IPS-11a (cell line): Measurements from ENCODE around the gene MEIS1.
"Not testable (repeated sequence)": the region's sequence is repeated elsewhere in the genome, so short reads cannot be mapped to it uniquely, and the experiment has no call there.

Source experiments
- H3K4me3 ChIP-seq: one replicate; pipeline ENCODE4 v1.5.1; 2013; ENCODE audit warnings: low read depth, low read length, control low read depth

Gene MEIS1

DNA sequence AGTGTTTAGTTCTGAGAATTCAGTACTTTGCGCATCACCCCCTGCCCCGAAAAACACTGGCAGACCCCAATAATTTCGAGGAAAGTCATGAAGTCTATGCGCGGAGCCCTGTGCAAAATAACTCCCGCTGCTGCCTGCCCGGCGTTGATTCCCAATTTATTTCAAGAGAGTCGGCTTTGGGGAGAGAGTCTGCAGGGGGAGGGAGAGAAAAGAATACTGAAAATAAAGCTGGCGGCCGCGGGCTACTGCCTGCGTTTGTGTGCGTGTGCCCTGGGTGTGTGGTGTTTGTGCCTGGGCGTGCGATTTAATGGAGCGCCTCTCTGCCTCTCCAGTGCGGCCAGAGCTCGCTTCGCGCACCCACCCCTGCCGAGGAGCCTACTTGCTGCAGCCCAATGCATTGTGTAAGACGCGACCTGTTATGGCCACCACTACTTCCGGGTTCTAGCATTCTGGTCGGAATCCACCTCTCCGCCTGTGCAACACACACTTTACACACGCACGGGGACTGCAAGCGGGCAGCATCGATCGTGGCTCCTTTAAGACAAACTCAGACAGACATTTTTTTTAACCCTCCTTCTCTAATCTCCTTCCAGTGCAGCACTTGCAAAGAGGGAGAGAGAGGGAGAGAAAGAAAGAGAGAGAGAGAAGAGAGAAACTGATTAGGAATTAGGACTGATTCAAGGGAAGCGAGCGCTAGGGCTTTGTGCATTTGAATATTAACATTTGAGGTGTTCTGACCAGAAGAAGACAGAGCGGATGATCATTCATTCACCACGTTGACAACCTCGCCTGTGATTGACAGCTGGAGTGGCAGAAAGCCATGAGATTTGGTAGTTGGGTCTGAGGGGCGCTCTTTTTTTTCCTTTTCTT is at the start of gene MEIS1:
Gene MEIS1, plus strand, starts transcription at position 447 of the 870 bp plus-strand sequence. CDS start 732 bp downstream, outside the sequence.
- peak within 1 kb of the TSS; percentile 38 for H3K4me3 ChIP-seq

- no peak overlapping the region for H3K4me3 ChIP-seq
Measured at GRCh38 chr2:66387016-66387753, 47.7 kb upstream of the MEIS1 start.

- H3K4me3 ChIP-seq = no peak overlapping the region
Measured at GRCh38 chr2:66389651-66390131, 45.2 kb upstream of the MEIS1 start.

DNA sequence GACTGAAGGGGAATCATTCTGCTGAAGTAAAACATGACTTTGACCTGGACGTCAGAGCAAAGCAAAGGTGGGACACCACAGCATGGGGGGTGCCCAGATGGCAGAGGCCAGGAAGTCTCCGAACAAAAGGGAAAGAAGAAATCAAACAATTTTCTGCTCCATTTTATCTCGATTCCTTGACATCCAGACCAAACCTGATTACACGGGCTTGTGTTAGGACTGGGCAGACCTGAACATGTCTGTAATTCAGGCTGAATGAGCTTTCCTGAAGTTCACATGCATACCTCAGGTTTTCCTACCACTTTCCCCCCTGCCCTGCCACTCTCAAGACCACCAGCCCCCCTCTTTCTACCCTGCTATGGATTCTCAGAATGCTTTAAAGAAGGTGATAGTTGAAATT is 44.8 kb upstream of the MEIS1 start:
- H3K4me3 ChIP-seq = no peak overlapping the region

GRCh38 chr2:66390811-66391210 is 44.1 kb upstream of the MEIS1 start:
- H3K4me3 ChIP-seq = no peak overlapping the region

GRCh38 chr2:66391240-66391639 is 43.7 kb upstream of the MEIS1 start:
- H3K4me3 ChIP-seq = not testable (repeated sequence)

GRCh38 chr2:66405473-66405872 is 29.5 kb upstream of the MEIS1 start:
- no peak overlapping the region for H3K4me3 ChIP-seq

- H3K4me3 ChIP-seq = no peak overlapping the region
Measured at GRCh38 chr2:66408905-66409304, 26.0 kb upstream of the MEIS1 start.

DNA sequence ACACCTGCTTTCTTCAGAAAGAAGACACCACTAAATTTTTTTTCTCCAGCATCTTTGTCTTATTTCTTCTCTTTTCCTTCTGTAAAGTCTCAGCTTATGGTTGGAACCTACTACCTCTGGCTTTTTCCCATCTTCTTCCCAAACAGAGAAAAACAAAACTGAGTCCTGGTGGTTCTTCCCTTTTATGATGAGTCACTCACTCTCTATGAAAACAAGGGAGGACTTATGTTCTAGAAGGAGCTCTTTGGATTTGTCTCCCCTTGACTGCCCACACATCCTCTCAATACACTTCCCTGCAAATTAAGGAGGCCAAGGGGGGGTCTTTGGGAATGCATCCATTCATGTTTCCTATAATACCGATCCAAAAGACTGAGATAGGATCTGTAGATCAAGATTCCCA is 22.1 kb upstream of the MEIS1 start:
- no peak overlapping the region for H3K4me3 ChIP-seq

GRCh38 chr2:66414896-66415295 is 20.0 kb upstream of the MEIS1 start:
- no peak overlapping the region for H3K4me3 ChIP-seq

DNA sequence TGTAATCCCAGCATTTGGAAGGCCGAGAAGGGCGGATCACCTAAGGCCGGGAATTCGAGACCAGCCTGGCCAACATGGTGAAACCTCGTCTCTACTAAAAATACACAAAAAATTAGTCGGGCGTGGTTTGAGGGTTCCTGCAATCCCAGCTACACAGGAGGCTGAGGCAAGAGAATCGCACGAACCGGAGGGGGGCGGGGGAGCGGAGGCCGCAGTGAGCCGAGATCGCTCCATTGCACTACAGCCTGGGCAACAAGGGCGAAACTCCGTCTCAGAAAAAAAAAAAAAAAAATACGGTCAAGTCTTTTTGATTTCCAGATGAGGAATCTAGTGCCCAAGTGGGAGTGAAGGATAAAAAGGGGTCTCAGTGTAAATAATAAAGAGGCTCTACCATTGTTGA is 16.5 kb upstream of the MEIS1 start:
- H3K4me3 ChIP-seq = no peak overlapping the region

- H3K4me3 ChIP-seq = no peak overlapping the region
Measured at GRCh38 chr2:66421612-66422011, 13.3 kb upstream of the MEIS1 start.

DNA sequence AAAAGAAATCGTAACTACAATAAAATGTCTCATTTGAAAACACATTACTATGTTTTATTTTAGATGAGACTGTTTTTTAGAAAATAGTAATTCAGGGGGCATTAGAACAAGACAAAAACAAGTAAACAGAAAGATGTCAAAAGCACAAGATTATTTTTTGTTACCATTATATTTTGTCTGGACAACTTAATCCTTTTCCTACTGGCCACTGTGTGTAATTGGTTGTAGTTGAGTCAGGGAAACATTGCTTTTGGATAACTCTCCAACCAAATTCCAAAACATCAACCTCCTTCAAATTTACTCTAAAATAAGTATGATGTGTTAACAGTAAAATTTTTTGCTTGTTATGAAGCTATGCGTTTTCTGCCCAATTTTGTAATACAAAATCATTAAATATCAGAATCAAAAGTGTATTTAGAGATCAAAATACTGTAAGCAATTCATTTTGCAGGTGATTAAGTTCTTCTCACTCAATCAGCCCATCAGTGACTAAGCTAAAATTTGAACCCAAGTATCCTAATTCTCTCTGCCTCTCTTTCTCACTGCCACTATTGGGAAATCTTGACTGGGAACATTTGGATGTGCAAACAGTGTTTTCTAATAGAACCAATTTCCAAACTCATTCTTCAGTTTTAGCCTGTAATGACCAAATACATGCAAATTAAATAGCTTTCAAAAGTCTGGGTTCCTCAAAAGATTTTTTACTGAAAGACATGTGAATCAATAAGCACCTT is 11.4 kb upstream of the MEIS1 start:
- H3K4me3 ChIP-seq = no peak overlapping the region

GRCh38 chr2:66426244-66427111 is 8.4 kb upstream of the MEIS1 start:
- H3K4me3 ChIP-seq = peak overlapping the region; percentile 50

- no peak overlapping the region for H3K4me3 ChIP-seq
Measured at GRCh38 chr2:66427300-66427699, 7.6 kb upstream of the MEIS1 start.

DNA sequence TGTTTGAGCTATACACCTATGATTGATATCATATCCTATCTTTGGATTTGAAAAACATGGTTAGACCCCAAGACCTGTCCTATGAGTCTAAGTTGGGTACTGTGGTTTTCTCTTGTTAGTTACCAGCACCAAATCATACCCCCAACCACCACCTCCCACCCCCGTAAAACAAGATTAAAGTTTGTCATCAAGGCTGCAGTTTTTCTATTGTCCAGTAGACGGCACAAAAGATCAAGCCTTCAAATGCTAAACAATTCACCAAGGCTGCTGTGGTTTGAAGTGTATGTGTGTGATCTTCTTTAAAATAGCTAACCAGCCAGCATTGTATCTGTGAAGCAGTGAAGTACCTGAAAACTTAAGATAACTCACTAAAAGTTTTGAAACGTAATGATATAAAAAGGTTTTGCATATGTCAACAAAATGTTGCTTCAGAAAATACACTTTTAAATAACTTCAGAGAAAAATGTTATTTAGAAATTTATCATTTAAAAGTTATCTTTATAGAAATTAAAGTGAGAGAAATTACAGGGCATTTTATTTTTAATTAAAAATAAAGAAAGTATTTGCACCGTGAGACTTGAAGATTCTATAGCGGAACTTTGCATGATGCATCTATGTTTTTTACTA is 5.8 kb upstream of the MEIS1 start:
- H3K4me3 ChIP-seq = no peak overlapping the region

DNA sequence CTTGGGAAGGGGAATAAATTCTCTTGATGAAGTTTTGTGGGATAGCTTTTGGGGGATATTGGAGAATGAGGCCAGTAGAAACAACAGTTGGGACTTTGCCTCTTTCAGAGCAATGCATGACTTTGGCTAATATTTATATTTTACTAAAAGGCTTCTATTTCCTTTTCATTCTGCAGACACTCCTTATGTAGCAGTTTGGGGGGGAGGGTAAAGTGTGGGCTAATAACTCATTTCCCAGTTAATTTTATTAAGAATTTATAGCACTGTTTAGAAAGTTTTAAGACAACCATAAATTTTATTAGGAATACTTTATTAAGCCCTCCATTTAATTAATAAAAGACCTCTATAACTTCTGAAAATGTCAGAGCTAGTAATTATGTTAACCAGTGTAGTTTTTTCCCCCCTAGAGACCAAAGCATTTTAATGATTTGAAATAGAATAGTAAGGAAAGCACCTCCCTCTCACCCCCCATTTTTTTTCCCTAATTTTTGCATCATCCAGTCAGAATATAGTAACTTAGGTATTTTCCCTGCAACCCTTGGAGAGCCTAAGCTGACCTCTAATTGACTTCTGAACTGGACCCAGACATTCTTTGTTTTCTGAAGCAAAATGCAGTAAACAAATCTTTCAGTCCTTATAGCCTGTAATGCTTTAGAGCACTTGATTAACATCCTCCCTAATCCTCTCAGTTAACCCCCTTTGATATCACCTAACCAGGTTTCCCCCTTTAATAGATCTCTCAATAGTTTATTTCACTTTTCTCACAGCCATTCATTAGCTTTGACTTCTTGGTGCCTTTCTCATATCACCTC is 5.0 kb upstream of the MEIS1 start:
- no peak overlapping the region for H3K4me3 ChIP-seq

GRCh38 chr2:66430505-66431273 is 4.2 kb upstream of the MEIS1 start:
- H3K4me3 ChIP-seq = no peak overlapping the region
